Parathyroid adenoma (tissue), 2 donors: ENCODE data around the gene THAP4.

ENCODE experiments used
- H2AFZ ChIP-seq: fragments of 300-600 bp; sonication (generic); one replicate; pipeline ENCODE4 v1.7.0; 2017; ENCODE audit warnings: antibody characterized with exemption, mild to moderate bottlenecking
- H3K27ac ChIP-seq: fragments of 300-600 bp; sonication (generic); one replicate; pipeline ENCODE4 v1.7.0; 2017
- H3K27me3 ChIP-seq: fragments of 300-600 bp; sonication (generic); one replicate; pipeline ENCODE4 v1.7.0; 2017; ENCODE audit warnings: low read length; ENCODE audit not compliant: control insufficient read depth, insufficient read depth
- H3K36me3 ChIP-seq: fragments of 300-600 bp; sonication (generic); one replicate; pipeline ENCODE4 v1.7.0; 2017; ENCODE audit warnings: low read length; ENCODE audit not compliant: control insufficient read depth, insufficient read depth
- H3K4me1 ChIP-seq: fragments of 300-600 bp; sonication (generic); one replicate; pipeline ENCODE4 v1.7.0; 2017; ENCODE audit warnings: control low read depth
- H3K4me2 ChIP-seq: fragments of 300-600 bp; sonication (generic); one replicate; pipeline ENCODE4 v1.7.0; 2017; ENCODE audit warnings: low read length
- H3K4me3 ChIP-seq: fragments of 300-600 bp; sonication (generic); one replicate; pipeline ENCODE4 v1.7.0; 2017; ENCODE audit warnings: low read depth, low read length
- H3K79me2 ChIP-seq: fragments of 300-600 bp; sonication (generic); one replicate; pipeline ENCODE4 v1.7.0; 2017; ENCODE audit warnings: control low read depth
- H3K9ac ChIP-seq: fragments of 300-600 bp; sonication (generic); one replicate; pipeline ENCODE4 v1.7.0; 2017; ENCODE audit warnings: mild to moderate bottlenecking
- H3K9me3 ChIP-seq: fragments of 300-600 bp; sonication (generic); one replicate; pipeline ENCODE4 v1.7.0; 2017; ENCODE audit warnings: low read length; ENCODE audit not compliant: control insufficient read depth
- CTCF ChIP-seq: fragments of 300-600 bp; sonication (generic); IDR thresholded peaks from one replicate; pipeline ENCODE4 v1.7.0; 2017; ENCODE audit warnings: antibody characterized with exemption, mild to moderate bottlenecking
- donor health status: primary hyperparathyroidism.

THAP4 gene

GRCh38 chr2:241606186-241606585 lies 30.8 kb downstream of the THAP4 start:
- no peaks in the 10 kb centered on the region for H3K4me1 ChIP-seq
- H3K9ac ChIP-seq = no peak overlapping the region
- no peaks in the 10 kb centered on the region for H3K27me3 ChIP-seq
- no peaks in the 10 kb centered on the region for H3K9me3 ChIP-seq
- no peak overlapping the region for H3K4me3 ChIP-seq
- H3K4me2 ChIP-seq = no peak overlapping the region
- no peak overlapping the region for H2AFZ ChIP-seq
- peaks cover 13% of the 10 kb centered on the region for H3K79me2 ChIP-seq
- no peak for TF ChIP-seq CTCF
- no peak overlapping the region for H3K27ac ChIP-seq
- no peaks in the 10 kb centered on the region for H3K36me3 ChIP-seq

GRCh38 chr2:241603686-241604085 lies 33.3 kb downstream of the THAP4 start:
- H3K36me3 ChIP-seq = no peaks in the 10 kb centered on the region
- H3K9ac ChIP-seq = no peak overlapping the region
- H3K9me3 ChIP-seq = no peaks in the 10 kb centered on the region
- H3K4me3 ChIP-seq = no peak overlapping the region
- no peaks in the 10 kb centered on the region for H3K4me1 ChIP-seq
- no peak overlapping the region for H3K4me2 ChIP-seq
- TF ChIP-seq CTCF = no peak
- no peak overlapping the region for H3K27ac ChIP-seq
- H2AFZ ChIP-seq = no peak overlapping the region
- no peaks in the 10 kb centered on the region for H3K27me3 ChIP-seq
- peaks cover 3% of the 10 kb centered on the region for H3K79me2 ChIP-seq

GRCh38 chr2:241602720-241603119 lies 34.2 kb downstream of the THAP4 start:
- no peak overlapping the region for H3K27ac ChIP-seq
- no peak overlapping the region for H2AFZ ChIP-seq
- H3K27me3 ChIP-seq = no peaks in the 10 kb centered on the region
- no peak overlapping the region for H3K4me3 ChIP-seq
- no peaks in the 10 kb centered on the region for H3K9me3 ChIP-seq
- H3K4me1 ChIP-seq = no peaks in the 10 kb centered on the region
- no peak overlapping the region for H3K4me2 ChIP-seq
- H3K79me2 ChIP-seq = peaks cover 2% of the 10 kb centered on the region
- no peaks in the 10 kb centered on the region for H3K36me3 ChIP-seq
- H3K9ac ChIP-seq = no peak overlapping the region
- no peak for TF ChIP-seq CTCF

- Histone ChIP-seq H3K27me3 (no peaks in the 10 kb centered on the region), H2AFZ (no peak overlapping the region), H3K9me3 (no peaks in the 10 kb centered on the region), H3K36me3 (no peaks in the 10 kb centered on the region), H3K4me3 (no peak overlapping the region), H3K4me1 (no peaks in the 10 kb centered on the region), H3K27ac (no peak overlapping the region), H3K9ac (no peak overlapping the region), H3K79me2 (peaks cover 1% of the 10 kb centered on the region), H3K4me2 (no peak overlapping the region)
- TF ChIP-seq CTCF = no peak
These were observed 35.1 kb downstream of the THAP4 start for GRCh38 chr2:241601841-241602240.

GRCh38 chr2:241599615-241600014 lies 37.3 kb downstream of the THAP4 start:
- no peak overlapping the region for H2AFZ ChIP-seq
- no peaks in the 10 kb centered on the region for H3K27me3 ChIP-seq
- no peak overlapping the region for H3K9ac ChIP-seq
- no peak overlapping the region for H3K27ac ChIP-seq
- H3K9me3 ChIP-seq = no peaks in the 10 kb centered on the region
- no peaks in the 10 kb centered on the region for H3K4me1 ChIP-seq
- H3K4me2 ChIP-seq = no peak overlapping the region
- peaks cover 3% of the 10 kb centered on the region for H3K79me2 ChIP-seq
- no peak overlapping the region for H3K4me3 ChIP-seq
- TF ChIP-seq CTCF = no peak
- H3K36me3 ChIP-seq = no peaks in the 10 kb centered on the region
